ENCODE data around the gene STAM2. TPM values are rescaled to one million over a fixed set of nuclear protein-coding genes. Genes with fewer than 3 reads are reported as not detected.
"Not testable (repeated sequence)": the region's sequence is repeated elsewhere in the genome, so short reads cannot be mapped to it uniquely, and the experiment has no call there.

STAM2 gene
- total RNA-seq, 1 experiment from 2014 or later: 14.2 TPM

DNA sequence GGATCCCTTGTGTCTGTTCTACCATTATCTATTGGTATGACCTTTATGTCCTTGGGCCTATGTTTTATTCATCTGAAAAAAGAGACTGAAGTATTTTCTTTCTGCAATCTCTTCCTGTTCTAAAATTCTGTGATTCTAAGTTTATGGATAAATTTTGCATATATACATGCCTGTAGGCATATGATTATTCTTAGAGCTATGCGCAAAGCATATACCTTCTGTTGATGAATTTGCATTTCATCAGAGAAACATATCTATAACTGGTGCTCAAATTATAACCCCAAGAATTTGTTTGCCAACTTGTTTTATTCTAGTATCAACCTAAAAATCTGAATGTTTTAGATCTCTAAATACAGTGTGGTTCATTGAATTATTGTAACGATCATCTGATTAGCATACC, 83.5 kb downstream of the STAM2 start:
- Histone ChIP-seq H2BK15ac (ENCODE audit: low read depth, low read length) (no peak overlapping the region), H2BK120ac (ENCODE audit: low read depth, low read length, poor library complexity, severe bottlenecking) (no peak overlapping the region), H4K20me1 (ENCODE audit: control insufficient read depth, insufficient read depth, insufficient read length) (no peaks in the 10 kb centered on the region), H2AK5ac (ENCODE audit: insufficient read length, low read length) (no peak overlapping the region), H3K23ac (ENCODE audit: insufficient read length, low read depth, low read length) (no peak overlapping the region), H3K56ac (ENCODE audit: insufficient read length, low read depth, low read length) (no peak overlapping the region), H3K4me1 (ENCODE audit: insufficient read depth, low read length) (no peaks in the 10 kb centered on the region), H4K8ac (replicated peaks; ENCODE audit: insufficient read length, low read depth, low read length) (no peak overlapping the region), H3K79me2 (ENCODE audit: insufficient read depth, low read length) (no peaks in the 10 kb centered on the region), H3K14ac (ENCODE audit: insufficient read depth, low read length) (no peak overlapping the region), H4K5ac (ENCODE audit: insufficient read length, low read depth, low read length) (no peak overlapping the region), H3K9me3 (ENCODE audit: control insufficient read depth, low read depth, low read length) (no peaks in the 10 kb centered on the region), H3K18ac (ENCODE audit: insufficient read length, low read depth, low read length) (no peak overlapping the region), H3K23me2 (ENCODE audit: insufficient read length, low read depth, low read length, poor library complexity, severe bottlenecking) (no peaks in the 10 kb centered on the region), H2AFZ (ENCODE audit: low read length) (no peak overlapping the region), H2BK5ac (ENCODE audit: insufficient read length, low read length) (no peak overlapping the region), H3K4me2 (ENCODE audit: insufficient read depth, insufficient read length, low read length) (no peak overlapping the region), H4K91ac (ENCODE audit: insufficient read length, low read depth, low read length) (no peak overlapping the region), H3K79me1 (ENCODE audit: insufficient read depth, low read depth, low read length, poor library complexity, severe bottlenecking) (no peaks in the 10 kb centered on the region), H3T11ph (ENCODE audit: low read length) (no peak overlapping the region), H3K9ac (ENCODE audit: extremely low read depth, insufficient read length, low read length) (no peak overlapping the region), H3K27me3 (ENCODE audit: insufficient read depth, low read length) (peaks cover under 1% of the 10 kb centered on the region; the same call in 1 of the 2 replicates), H3K27ac (ENCODE audit: insufficient read length, low read depth, low read length) (no peak overlapping the region), H2BK12ac (ENCODE audit: insufficient read length, low read depth, low read length) (no peak overlapping the region), H2BK20ac (ENCODE audit: low read depth, low read length, poor library complexity, severe bottlenecking) (no peak overlapping the region), H3K4ac (ENCODE audit: low read depth, low read length) (no peak overlapping the region)
- Mint-ChIP-seq H3K4me3 (no peak overlapping the region), H3K36me3 (ENCODE audit: insufficient read depth in 1 of 3, low read depth in 3 of 3) (no peaks in the 10 kb centered on the region), H3K27me3 (ENCODE audit: low read depth) (peaks cover 38% of the 10 kb centered on the region), H3K9me3 (no peaks in the 10 kb centered on the region), H3K4me1 (peaks cover under 1% of the 10 kb centered on the region in 2 experiments), H3K27ac (no peak overlapping the region)
- no peak for DNase-seq
- WGBS (ENCODE audit: extremely low coverage, insufficient read length, low lambda C conversion rate): no CpG with 5 or more reads among the region's 2 CpGs
- TF ChIP-seq, protein P1, sequence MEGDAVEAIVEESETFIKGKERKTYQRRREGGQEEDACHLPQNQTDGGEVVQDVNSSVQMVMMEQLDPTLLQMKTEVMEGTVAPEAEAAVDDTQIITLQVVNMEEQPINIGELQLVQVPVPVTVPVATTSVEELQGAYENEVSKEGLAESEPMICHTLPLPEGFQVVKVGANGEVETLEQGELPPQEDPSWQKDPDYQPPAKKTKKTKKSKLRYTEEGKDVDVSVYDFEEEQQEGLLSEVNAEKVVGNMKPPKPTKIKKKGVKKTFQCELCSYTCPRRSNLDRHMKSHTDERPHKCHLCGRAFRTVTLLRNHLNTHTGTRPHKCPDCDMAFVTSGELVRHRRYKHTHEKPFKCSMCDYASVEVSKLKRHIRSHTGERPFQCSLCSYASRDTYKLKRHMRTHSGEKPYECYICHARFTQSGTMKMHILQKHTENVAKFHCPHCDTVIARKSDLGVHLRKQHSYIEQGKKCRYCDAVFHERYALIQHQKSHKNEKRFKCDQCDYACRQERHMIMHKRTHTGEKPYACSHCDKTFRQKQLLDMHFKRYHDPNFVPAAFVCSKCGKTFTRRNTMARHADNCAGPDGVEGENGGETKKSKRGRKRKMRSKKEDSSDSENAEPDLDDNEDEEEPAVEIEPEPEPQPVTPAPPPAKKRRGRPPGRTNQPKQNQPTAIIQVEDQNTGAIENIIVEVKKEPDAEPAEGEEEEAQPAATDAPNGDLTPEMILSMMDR (conservative IDR thresholded peaks at IDR 0.05): no peak

DNA sequence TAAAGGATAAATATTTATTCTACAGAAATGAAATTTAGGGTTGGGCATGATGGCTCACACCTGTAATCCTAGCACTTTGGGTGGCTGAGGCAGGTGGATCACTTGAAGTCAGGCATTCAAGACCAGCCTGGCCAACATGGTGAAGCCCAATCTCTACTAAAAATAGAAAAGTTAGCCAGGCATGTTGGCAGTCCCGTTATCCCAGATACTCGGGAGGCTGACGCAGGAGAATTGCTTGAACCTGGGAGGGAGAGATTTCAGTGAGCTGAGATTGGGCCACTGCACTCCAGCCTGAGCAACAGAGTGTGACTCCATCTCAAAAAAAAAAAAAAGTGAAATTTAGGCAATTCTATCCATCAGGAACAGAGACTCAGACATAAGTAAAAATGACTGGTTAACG, 84.8 kb downstream of the STAM2 start:
- no CpG with 5 or more reads among the region's 4 CpGs for WGBS (ENCODE audit: extremely low coverage, insufficient read length, low lambda C conversion rate)
- not testable (repeated sequence) for H3K9me3 ChIP-seq (ENCODE audit: control insufficient read depth, low read depth, low read length); H2AFZ ChIP-seq (ENCODE audit: low read length)

More for the DNA sequence above, 84.8 kb downstream of the STAM2 start:
- H2AK5ac ChIP-seq (ENCODE audit: insufficient read length, low read length); H3K14ac ChIP-seq (ENCODE audit: insufficient read depth, low read length); H3K4me3 Mint-ChIP-seq; H3K4me1 ChIP-seq (ENCODE audit: insufficient read depth, low read length); H3K4me2 ChIP-seq (ENCODE audit: insufficient read depth, insufficient read length, low read length); H4K20me1 ChIP-seq (ENCODE audit: control insufficient read depth, insufficient read depth, insufficient read length); H2BK120ac ChIP-seq (ENCODE audit: low read depth, low read length, poor library complexity, severe bottlenecking); H3K4me1 Mint-ChIP-seq; H2BK5ac ChIP-seq (ENCODE audit: insufficient read length, low read length); H2BK20ac ChIP-seq (ENCODE audit: low read depth, low read length, poor library complexity, severe bottlenecking); H3K9ac ChIP-seq (ENCODE audit: extremely low read depth, insufficient read length, low read length); H2BK15ac ChIP-seq (ENCODE audit: low read depth, low read length); H2BK12ac ChIP-seq (ENCODE audit: insufficient read length, low read depth, low read length); H3K4ac ChIP-seq (ENCODE audit: low read depth, low read length); H3K79me1 ChIP-seq (ENCODE audit: insufficient read depth, low read depth, low read length, poor library complexity, severe bottlenecking); H3T11ph ChIP-seq (ENCODE audit: low read length); H4K8ac ChIP-seq (replicated peaks; ENCODE audit: insufficient read length, low read depth, low read length); H3K36me3 Mint-ChIP-seq (ENCODE audit: insufficient read depth in 1 of 3, low read depth in 3 of 3); H4K91ac ChIP-seq (ENCODE audit: insufficient read length, low read depth, low read length); H3K27me3 ChIP-seq (ENCODE audit: insufficient read depth, low read length); H3K9me3 Mint-ChIP-seq; H3K23ac ChIP-seq (ENCODE audit: insufficient read length, low read depth, low read length); DNase-seq; H3K56ac ChIP-seq (ENCODE audit: insufficient read length, low read depth, low read length); H4K5ac ChIP-seq (ENCODE audit: insufficient read length, low read depth, low read length); H3K79me2 ChIP-seq (ENCODE audit: insufficient read depth, low read length); H3K23me2 ChIP-seq (ENCODE audit: insufficient read length, low read depth, low read length, poor library complexity, severe bottlenecking); H3K18ac ChIP-seq (ENCODE audit: insufficient read length, low read depth, low read length); H3K27ac ChIP-seq (ENCODE audit: insufficient read length, low read depth, low read length); H3K27ac Mint-ChIP-seq: not testable (repeated sequence)
- H3K27me3 Mint-ChIP-seq (ENCODE audit: low read depth): peaks cover 24% of the 10 kb centered on the region

Measured in H9 (cell line).